ENCODE results near the gene DZANK1. TPM values are rescaled to one million over a fixed set of nuclear protein-coding genes. Genes with fewer than 3 reads are reported as not detected.
A peak's percentile ranks its signal among the peaks of the same experiment; 100 is the strongest.
"Not testable (repeated sequence)": the region's sequence is repeated elsewhere in the genome, so short reads cannot be mapped to it uniquely, and the experiment has no call there.

Gene DZANK1
- total RNA-seq, 1 donor from 2014 or later: 0.48 TPM

- DNase-seq: no peak
- intact Hi-C loops (cut with DNase I): no loop called here
- ATAC-seq (ENCODE audit: poor library complexity): no peak
These were observed 10.2 kb downstream of the DZANK1 start for GRCh38 chr20:18456600-18456999.

- no peak for DNase-seq
- intact Hi-C loops (cut with DNase I): no loop called here
- ATAC-seq (ENCODE audit: poor library complexity): no peak
These were observed 22.9 kb downstream of the DZANK1 start for GRCh38 chr20:18443886-18444285.

GRCh38 chr20:18440403-18440802, 26.4 kb downstream of the DZANK1 start:
- ATAC-seq (ENCODE audit: poor library complexity): no peak
- intact Hi-C loops (cut with DNase I): no loop called here
- no peak for DNase-seq

- intact Hi-C loops (cut with DNase I): no loop called here
- DNase-seq: no peak
- no peak for ATAC-seq (ENCODE audit: poor library complexity)
These were observed 30.0 kb downstream of the DZANK1 start for GRCh38 chr20:18436847-18437246.

- no peak for ATAC-seq (ENCODE audit: poor library complexity)
- DNase-seq: no peak
- intact Hi-C loops (cut with DNase I): no loop called here
These were observed 35.6 kb downstream of the DZANK1 start for GRCh38 chr20:18431206-18431605.

- intact Hi-C loops (cut with DNase I): no loop called here
- ATAC-seq (ENCODE audit: poor library complexity) (no peak), DNase-seq (no peak)
These were observed 36.5 kb downstream of the DZANK1 start for GRCh38 chr20:18430172-18430826.

GRCh38 chr20:18428490-18429173, 38.2 kb downstream of the DZANK1 start:
- intact Hi-C loops (cut with DNase I): no loop called here
- peak; percentile 61 for ATAC-seq (ENCODE audit: poor library complexity)
- DNase-seq: peak; percentile 48

- ATAC-seq (ENCODE audit: poor library complexity) (no peak), DNase-seq (no peak)
- intact Hi-C loops (cut with DNase I): no loop called here
These were observed 39.6 kb downstream of the DZANK1 start for GRCh38 chr20:18427214-18427613.

- DNase-seq (no peak), ATAC-seq (ENCODE audit: poor library complexity) (no peak)
- intact Hi-C loops (cut with DNase I): no loop called here
These were observed 45.2 kb downstream of the DZANK1 start for GRCh38 chr20:18421608-18422007.

GRCh38 chr20:18416486-18416885, 50.3 kb downstream of the DZANK1 start:
- DNase-seq (no peak), ATAC-seq (ENCODE audit: poor library complexity) (no peak)
- intact Hi-C loops (cut with DNase I): no loop called here

- intact Hi-C loops (cut with DNase I): no loop called here
- ATAC-seq (ENCODE audit: poor library complexity) (no peak), DNase-seq (no peak)
These were observed 52.7 kb downstream of the DZANK1 start for GRCh38 chr20:18414140-18414539.

GRCh38 chr20:18412221-18412901, 54.5 kb downstream of the DZANK1 start:
- intact Hi-C loops (cut with DNase I): no loop called here
- no peak for DNase-seq
- no peak for ATAC-seq (ENCODE audit: poor library complexity)

GRCh38 chr20:18405826-18406225, 61.0 kb downstream of the DZANK1 start:
- ATAC-seq (ENCODE audit: poor library complexity): no peak
- intact Hi-C loops (cut with DNase I): no loop called here
- no peak for DNase-seq

GRCh38 chr20:18404172-18404571, 62.7 kb downstream of the DZANK1 start:
- ATAC-seq (ENCODE audit: poor library complexity) (no peak), DNase-seq (no peak)
- intact Hi-C loops (cut with DNase I): no loop called here

- intact Hi-C loops (cut with DNase I): no loop called here
- DNase-seq (no peak), ATAC-seq (ENCODE audit: poor library complexity) (no peak)
These were observed 63.6 kb downstream of the DZANK1 start for GRCh38 chr20:18403269-18403668.

- intact Hi-C loops (cut with DNase I): no loop called here
- no peak for DNase-seq
- no peak for ATAC-seq (ENCODE audit: poor library complexity)
These were observed 65.5 kb downstream of the DZANK1 start for GRCh38 chr20:18401305-18401704.

GRCh38 chr20:18400460-18400859, 66.4 kb downstream of the DZANK1 start:
- DNase-seq: no peak
- intact Hi-C loops (cut with DNase I): no loop called here
- ATAC-seq (ENCODE audit: poor library complexity): no peak

- DNase-seq; ATAC-seq (ENCODE audit: poor library complexity); intact Hi-C loops (cut with DNase I): not testable (repeated sequence)
These were observed 68.1 kb downstream of the DZANK1 start for GRCh38 chr20:18398713-18399112.

GRCh38 chr20:18397030-18397429, 69.8 kb downstream of the DZANK1 start:
- no peak for ATAC-seq (ENCODE audit: poor library complexity)

GRCh38 chr20:18395544-18395943, 71.3 kb downstream of the DZANK1 start:
- intact Hi-C loops (cut with DNase I): no loop called here
- DNase-seq (no peak), ATAC-seq (ENCODE audit: poor library complexity) (no peak)

More at GRCh38 chr20:18397030-18397429, 69.8 kb downstream of the DZANK1 start:
- intact Hi-C loops (cut with DNase I): no loop called here
- no peak for DNase-seq
